GM18868 (cell line): ENCODE data around the gene HES7.
"Not testable (repeated sequence)": the region's sequence is repeated elsewhere in the genome, so short reads cannot be mapped to it uniquely, and the experiment has no call there.

Experiments
- ATAC-seq: cut with Tn5 transposase; IDR thresholded peaks from one replicate; pipeline ENCODE4 v1.9.1; 2021; ENCODE audit warnings: mild to moderate bottlenecking, moderate library complexity; ENCODE audit not compliant: unreplicated experiment

The HES7 gene

DNA sequence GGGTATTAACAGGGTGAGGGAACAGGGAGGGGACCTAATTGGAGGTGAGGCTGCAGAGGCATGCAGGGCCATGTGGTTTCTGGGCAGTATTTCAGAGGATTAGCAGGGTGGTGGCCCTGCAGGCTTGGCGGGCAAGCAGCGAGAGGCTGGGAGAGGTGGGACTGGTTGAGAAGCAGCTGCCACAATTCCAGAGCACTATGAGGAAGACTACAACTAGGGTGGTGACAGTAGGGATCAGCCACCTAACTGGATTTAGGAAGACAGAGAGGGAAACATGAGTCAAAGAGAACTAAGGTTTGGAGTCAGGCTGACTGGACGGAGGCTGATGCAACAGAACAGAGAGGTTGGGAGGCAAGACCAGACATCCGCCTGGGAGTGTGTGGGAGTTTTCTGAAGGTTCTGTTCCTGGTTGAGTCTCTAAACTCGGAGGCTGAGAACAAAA lies 17.9 kb downstream of the HES7 start:
- ATAC-seq = no peak

GRCh38 chr17:8104911-8105310 lies 19.0 kb downstream of the HES7 start:
- no peak for ATAC-seq

DNA sequence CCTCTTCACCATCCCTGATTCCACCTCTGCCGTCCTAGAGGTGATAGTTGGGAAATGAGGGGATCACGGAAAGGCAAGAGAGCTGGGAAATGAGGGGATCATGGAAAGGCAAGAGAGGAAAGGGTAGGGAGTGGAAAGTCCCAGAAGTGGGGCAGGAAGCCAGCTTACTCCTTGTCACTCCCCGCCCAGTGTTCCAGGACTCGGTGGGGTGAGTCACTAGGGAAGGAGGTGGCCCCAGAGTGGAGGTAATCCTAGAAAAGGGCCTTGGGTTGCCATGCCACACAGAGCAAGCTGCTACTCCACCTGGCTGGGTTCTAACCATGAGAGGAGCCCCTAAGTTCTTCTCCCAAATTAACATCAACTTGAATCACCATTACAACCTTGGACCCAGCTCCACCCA lies 20.4 kb downstream of the HES7 start:
- no peak for ATAC-seq

DNA sequence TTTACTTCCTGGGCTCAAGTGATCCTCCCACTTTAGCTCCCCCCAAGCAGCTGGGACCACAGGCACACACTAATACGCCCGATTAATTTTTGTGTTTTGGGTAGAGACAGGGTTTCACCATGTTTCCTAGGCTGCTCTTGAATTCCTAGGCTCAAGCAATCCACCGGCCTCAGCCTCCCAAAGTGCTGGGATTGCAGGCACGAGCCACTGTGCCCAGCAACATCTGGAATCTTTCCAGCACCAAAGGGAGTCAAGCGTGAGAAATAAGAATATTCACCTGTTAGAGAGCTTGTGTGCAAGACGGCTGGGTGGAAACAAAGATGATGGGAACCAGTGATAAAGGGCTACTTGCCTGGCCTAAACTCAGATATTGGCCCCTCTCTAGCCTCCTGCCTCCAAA lies 22.2 kb downstream of the HES7 start:
- ATAC-seq = no peak

GRCh38 chr17:8100763-8101162 lies 23.1 kb downstream of the HES7 start:
- ATAC-seq = no peak

GRCh38 chr17:8100111-8100510 lies 23.8 kb downstream of the HES7 start:
- no peak for ATAC-seq

DNA sequence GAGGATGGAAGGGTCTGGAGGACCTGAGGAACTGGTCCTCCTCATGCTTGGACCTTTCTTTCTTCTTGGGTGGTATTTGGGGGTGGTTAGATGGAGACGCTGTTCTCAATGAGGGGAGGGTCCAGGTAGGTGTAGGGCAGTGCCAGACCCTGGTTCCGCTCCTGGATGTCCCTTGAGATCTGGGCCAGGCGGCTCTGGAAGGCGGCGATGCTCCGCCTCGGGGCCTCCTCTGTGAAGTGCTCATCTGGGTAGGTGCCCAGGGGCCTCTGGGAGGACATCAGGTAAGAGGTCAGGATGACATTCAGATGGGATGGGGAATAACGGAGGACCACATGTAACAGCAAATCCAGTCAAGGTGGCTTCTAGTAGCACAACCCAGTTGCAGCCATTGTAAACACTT lies 27.4 kb downstream of the HES7 start:
- no peak for ATAC-seq

- ATAC-seq = no peak
Measured at GRCh38 chr17:8095361-8095760, 28.5 kb downstream of the HES7 start.

DNA sequence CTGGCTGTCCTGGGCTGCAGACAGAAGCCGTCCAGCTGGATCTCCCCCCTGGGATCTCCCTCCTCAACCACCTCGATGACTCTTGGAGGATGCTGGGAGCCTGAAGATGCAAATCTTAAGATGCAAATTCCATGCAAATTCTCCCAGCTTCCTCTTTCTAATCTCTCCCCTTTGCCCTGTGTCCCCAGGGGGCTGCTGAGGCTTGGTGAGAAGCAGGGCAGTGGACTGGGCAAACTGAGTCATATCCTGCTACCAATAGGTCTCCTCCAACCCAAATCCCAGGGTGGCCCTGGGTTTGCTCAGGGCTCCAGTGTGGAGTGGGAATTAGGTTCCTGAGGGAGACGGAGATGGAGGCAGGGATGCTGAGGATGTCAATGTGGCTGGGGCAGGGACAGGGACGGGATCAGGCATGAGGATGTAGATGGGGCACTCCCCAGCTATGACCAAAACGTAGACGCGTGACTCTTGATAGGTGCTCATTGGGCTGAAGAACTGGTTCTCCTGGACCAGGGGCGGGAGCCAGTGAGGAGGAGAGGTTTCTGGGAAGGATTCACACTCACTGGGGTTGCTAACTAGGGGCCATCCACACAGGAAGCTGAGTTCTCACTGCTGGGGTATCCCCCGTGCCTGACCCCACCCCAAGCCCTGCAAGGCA lies 32.7 kb downstream of the HES7 start:
- ATAC-seq = no peak

DNA sequence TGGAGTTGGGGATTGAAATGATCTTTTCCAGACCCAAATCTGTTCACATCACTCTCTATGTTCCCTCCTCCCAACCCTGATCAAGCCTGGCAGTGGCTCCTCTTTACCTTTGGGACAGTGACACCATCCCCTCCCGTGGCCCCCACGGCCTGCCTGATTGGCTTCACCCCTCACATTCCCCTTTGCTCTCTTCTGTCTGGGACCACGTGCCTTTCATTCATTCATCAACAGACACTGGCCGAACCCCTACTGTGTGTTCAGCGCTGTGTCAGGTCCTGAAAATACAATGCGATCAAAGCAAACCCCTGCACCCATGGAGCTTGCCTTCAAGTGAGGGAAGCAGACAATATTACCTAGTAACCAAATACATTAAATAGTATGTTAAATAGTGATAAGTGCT lies 34.2 kb downstream of the HES7 start:
- no peak for ATAC-seq

- no peak for ATAC-seq
Measured at GRCh38 chr17:8087952-8088230, 36.0 kb downstream of the HES7 start.

- ATAC-seq = no peak
Measured at GRCh38 chr17:8087075-8087951, 36.6 kb downstream of the HES7 start, which contains the start of gene ALOX12B. Gene ALOX12B (minus strand): TSS chr17:8087716. CDS start chr17:8087442, 274 bp downstream.

DNA sequence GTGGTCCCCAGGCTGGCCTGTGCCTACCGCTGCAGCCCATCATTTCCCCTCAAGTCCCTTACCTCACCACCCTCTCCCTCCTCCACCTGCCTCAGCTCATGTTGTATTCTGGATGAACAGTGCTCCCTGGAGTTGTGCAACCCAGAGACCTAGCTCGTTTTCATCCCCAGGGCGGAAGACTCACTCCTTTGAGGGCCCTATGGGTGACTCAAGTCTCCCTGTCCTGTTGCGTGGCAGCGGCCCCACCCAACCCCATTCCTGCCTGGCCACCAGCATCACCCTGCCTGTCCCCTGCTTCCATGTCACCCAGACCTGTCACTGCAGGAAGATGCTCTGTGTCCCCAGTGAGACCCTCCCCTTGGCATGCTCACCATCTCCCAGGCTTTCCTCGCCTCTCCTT lies 39.7 kb downstream of the HES7 start:
- no peak for ATAC-seq

GRCh38 chr17:8082292-8082691 lies 41.6 kb downstream of the HES7 start:
- no peak for ATAC-seq

DNA sequence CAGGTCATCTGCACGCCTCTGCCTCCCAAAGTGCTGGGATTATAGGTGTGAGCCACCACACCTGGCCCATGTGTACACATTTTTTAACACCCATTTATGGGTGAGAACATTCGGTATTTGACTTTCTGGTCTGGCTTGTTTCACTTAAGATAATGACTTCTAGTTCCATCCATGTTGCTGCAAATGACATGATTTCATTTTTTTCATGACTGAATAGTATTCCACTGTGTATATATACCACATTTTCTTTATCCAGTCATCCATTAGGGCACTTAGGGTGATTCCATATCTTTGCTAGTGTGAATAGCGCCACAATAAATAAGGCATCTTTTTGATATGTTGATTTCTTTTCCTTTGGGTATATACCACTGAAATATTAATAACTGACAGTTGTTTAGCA lies 42.0 kb downstream of the HES7 start:
- no peak for ATAC-seq

- ATAC-seq = no peak
Measured at GRCh38 chr17:8080799-8081219, 43.1 kb downstream of the HES7 start.

DNA sequence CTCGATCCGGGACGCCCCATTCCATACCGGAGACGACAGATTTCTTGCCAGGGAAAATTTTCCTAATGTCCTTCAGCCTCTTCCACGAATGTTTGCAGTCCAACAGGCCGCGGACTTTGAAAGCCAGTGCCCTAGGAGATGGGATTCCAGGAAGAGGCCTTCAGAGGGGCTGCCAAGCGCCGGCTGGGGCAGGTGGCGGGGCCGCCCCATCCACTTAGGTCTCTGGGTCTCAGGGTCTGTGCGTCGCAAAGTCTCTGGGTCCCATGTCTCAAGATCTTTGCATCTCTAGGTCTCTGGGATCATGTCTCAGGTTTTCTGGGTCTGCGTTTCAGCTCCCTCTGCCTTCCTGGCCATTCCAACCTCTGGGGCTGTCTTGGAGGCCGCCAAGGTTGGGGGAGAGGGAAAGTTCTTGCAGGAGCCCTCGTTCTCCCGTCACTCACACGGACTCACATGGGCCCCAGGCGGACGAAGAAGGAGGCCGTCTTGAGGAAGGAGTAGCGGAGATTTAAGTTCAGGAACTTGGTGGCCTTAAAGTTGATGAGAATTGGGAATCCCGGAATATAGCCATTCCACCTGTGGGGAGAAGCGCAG lies 43.6 kb downstream of the HES7 start:
- ATAC-seq = no peak

DNA sequence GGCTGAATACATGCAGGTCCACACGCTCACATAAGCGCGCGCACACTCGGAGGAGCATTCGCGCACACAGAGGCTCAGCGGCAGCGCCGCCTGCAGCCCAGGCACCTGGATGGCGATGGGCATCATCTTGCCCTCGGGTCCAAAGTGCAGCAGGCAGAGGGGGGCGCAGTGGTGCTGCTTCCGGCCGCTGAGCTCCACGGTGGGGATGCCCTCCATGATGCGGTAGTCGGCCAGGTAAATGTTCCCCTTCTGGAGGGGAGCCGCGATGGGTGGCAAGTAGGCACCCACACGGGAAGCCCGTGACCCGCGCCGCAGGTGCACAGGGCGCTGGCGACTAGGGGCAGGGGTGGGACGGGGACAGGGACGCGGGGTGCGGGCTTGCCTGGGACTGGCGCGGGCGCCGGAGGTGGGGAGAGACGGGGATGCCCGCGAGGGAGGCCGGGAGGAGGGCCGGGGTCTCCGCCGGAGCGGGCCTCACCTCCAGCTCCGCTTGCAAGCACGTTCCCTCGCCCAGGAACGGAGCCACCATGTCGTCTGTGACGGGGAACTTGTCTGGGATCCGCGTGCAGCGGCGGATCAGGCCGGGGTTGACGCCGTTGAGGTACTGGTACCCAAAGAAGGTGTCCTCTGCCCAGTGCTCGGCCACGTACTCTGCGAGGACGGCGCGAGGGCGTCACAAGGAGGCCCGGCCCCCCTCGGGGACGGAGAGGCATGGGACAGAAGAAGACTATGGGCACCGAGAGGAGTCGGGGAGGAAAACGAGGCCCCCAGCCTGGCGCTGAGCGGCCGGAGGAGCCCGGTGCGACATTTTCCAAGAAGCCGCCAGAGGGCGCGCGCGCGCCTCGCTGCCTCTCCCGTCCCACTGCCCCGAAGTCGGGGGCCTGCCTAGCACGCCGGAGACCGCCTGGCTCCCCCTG lies 44.4 kb downstream of the HES7 start:
- ATAC-seq = peak; percentile 47

DNA sequence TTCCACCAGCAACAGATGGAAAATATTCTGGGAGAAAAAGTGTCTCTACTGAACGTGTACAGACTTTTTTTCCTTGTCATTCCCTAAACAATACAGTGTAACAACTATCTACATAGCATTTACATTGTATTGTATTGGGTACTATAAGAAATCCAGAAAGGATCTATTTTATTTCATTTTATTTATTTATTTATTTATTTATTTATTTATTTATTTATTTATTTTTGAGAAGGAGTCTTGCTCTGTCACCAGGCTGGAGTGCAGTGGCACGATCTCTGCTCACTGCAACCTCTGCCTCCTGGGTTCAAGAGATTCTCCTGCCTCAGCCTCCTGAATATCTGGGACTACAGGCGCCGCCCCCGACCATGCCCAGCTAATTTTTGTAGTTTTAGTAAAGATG lies 46.0 kb downstream of the HES7 start:
- ATAC-seq = not testable (repeated sequence)

GRCh38 chr17:8076502-8077266 lies 47.2 kb downstream of the HES7 start:
- ATAC-seq = no peak
